NCI-H187 (cell line): ENCODE data around the gene PHKB.

Experiments
- DNase-seq, 2 experiments: peaks; one replicate each; lab custom pipeline; 2025; lab: John Stamatoyannopoulos, UW

Gene PHKB

DNA sequence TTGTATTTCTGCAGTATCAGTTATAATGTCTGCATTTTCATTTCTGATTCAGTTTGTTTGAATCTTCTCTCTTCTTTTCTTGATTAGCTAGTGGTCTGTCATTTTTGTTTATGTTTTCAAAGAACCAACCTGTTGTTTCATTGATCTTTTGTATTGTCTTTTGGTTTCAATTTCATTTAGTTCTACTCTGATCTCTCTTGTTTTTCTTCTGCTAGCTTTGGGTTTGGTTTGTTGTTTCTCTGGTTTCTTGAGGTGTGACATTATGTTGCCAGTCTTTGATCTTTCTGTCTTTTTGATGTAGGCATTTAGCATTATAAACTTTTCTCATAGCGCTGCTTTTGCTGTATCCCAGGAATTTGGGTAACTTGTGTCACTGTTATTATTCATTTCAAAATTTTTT is 107.2 kb downstream of the PHKB start:
- DNase-seq: no peak

DNA sequence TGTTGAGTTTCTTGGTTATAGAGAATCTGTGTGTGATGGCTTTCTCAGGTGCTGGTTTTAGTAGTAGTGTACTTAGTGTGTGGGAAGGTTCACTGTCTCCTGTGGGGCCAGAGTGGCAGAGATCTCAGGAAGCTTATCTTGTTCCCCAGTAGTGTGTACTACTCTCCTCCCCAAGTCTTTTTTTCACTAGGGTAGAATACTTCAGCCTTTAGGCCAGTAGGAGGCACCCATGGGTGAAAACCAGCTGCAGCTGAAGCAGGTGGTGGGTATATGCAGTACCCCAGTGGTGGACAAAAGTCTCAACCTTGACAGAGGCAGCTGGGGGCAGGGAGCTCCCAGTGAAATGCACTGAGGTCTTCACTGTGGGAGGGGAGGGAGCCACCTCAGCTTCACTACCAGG is 109.9 kb downstream of the PHKB start:
- no peak for DNase-seq

DNA sequence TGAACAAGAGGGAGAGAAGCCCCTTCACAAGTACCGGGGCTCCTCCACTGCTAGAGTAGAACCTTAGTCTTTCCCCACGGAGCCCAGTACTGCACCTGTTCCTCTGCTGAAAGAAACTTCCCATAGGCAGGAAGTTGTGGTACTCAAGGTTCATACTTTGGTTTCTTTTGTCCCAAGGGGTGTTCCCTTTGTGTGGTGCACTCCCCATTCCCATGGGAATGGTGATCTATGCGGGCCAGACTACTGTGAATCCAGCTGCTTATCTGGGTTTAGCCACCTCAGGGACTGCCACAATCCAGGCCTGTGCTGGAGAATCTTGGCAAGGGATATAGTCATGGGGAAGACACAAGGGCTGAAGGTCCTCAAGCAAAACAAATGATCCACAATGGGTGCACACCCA is 110.6 kb downstream of the PHKB start:
- no peak for DNase-seq

DNA sequence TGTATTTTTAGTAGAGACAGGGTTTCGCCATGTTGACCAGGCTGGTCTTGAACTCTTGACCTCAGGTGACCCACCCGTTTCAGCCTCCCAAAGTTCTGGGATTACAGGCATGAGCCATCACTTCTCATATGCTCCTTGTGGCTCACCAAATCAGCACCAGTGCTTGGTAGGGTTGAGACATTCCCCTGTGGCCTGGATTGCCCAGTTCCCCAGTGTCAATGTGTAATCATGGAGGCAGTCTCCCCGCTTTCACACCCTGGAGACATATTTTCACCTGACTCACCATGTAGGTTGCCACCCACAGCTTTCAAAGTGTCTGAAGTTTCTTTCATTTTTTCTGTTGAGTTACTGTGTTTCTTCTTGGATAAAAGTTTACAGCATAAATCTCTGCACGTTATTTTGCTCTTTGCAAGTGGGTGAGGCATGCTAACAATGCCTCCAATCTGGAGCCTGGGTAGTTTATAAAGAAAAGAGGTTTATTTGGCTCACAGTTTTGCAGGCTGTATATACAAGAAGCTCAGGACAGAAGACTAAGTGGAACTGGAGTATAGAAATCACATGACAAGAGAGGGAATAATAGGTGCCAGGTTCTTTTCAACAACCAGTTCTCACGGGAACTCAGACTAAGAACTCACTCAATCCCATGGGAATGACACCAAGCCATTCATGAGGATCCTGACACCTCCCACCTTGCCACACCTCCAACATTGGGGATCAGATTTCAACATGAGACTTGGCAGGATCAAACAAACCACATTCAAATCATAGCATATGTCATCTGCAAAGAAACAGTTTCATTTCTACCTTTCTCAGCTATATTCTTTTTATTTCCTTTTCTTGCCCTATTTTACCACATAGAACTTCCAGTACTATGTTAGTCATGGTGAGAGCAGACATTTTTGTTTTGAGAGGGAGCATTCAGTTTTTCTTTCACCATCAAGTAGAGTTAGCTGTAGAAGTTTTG is 113.2 kb downstream of the PHKB start:
- no peak for DNase-seq

DNA sequence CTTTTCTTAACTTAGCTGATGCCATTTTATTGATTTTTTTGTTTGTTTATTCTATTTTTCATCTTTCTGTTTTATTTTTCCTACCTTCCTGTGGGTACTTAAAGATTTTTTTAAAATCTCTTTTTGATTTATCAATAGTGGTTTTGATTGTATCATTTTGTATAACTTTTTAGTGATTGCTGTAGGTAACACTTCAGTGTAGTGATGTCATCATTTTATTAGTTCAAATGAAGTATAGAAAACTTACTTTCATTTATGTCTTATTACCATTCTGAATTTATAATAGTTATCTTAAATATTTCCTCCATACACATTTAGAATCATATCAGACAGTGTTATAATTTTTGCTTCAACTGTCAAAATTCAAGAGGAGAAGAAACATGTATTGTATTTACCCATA is 115.9 kb downstream of the PHKB start:
- no peak for DNase-seq

DNA sequence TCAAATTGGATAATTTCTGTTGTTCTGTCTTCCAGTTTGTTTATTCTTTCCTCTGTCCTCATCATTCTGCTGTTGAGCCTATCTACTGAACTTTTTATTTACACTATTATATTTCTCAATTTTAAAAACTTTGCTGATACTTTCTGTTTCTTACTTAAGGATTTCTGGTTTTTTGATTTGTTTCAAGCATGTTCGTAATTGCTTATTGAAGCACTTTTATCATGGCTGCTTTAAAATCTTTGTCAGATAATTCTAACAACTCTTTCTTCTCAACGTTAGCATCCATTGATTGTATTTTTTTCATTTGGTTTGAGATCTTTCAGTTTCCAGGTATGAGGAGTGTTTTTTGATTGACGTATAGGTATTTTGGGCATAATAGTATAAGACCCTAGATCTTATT is 116.9 kb downstream of the PHKB start:
- DNase-seq: no peak

DNA sequence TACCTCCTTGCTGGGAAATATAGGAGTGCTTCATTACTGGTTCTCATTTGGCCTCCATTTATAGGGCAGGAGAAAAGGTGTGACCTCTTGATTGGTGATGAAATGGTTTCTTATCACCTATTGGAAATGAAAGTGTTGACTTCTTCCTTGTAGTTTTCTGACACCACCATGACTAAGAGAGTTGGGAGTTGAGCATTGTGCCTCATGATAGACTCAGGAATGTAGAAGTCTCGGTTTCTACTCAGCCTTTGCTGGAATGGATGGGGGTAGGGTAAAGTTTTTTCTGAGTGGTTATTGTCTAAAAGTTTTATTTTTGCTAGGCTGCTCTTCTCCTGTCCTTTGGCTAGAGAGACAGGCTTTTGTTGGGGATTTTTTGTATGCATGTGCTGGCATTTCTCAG is 117.4 kb downstream of the PHKB start:
- DNase-seq: no peak

DNA sequence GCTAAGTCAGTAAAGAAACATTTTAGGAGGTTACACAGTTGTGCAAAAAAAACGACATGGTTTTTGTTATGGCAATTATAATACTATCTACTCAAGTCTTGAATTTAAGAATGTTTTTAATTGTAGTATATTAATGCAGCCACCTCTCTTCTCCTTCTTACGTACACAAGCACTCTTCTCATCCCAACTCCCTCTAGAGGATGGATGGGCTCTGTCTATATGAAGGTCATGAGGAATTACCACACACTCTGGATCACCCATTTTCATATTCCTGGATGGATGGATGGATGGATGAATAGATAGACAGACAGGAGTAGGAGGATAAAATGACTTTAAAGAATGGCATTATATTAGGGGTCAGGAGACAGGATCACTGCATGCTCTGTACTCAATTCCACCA is 120.0 kb downstream of the PHKB start:
- no peak for DNase-seq

DNA sequence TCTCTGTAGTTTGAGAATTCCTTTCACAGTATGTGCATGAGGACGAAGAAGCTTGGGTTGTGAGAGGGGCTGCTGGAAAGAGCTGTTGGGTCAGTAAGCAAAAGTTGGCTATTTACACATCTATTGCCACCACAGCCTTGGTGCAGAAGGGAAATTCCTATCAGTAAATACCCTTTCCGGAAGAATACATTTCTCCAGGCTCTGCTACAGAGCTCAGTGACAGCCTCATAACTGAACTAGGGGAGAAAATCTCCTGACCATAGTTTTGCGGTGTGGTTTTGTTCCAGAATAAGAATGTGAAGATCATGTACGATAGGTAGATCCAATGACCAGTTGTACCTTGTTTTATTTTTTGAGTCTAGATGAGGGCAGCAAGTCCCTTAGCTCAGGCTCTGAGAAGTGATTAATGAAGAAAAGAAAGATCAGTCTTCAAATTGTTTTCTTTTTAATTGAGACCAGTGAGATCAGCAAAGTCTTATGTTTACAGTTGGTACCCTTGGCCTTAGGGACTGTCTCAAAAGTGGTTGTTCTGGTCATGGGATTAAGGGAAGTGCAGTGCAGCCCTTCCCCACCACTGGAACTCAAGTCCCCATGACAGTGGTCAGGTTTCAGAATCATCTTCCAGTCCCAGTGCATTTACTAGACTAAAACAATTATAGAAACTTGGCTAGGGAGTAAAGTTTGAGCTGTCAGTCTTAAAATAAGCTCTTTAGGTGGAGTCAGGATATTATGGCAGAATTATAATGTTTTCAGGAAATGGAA is 123.5 kb downstream of the PHKB start:
- DNase-seq: no peak

DNA sequence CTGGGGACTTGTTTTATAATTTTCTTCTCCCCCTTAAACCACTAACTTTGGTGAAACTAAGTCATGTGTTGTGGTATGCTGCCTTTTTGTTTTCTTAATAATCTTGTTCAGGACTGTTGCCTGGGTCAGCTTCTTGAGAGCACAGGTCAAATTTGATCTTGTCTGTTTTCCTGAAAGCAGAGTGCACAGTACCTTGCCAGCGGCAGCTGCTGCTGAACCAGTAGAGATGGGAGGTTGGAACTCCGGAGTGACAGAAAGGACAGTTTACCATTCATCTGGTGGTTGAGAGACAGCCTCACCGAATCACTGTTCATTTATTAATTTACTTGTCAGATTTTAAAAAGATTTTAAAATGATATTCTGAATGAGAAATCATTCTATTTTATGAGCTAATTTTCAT is 125.0 kb downstream of the PHKB start:
- no peak for DNase-seq

DNA sequence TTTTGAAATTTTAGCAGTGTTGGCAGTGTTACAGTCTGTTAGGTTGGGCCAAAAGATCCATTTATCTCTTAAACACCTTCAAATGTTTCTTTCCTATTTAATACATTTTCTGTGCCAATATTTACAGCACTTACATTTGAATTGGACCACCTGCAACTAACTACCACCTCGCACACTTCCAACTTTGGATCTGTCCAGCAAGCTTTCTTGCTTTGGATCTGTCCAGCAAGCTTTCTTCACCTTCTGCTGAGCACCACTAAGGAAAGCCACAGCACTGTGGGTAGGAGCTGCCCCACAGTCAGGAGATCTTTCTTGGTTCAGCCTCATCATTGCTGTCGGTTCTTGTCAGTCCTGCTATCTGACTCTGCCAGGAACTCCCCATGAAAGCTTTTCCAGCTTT is 129.3 kb downstream of the PHKB start:
- no peak for DNase-seq

DNA sequence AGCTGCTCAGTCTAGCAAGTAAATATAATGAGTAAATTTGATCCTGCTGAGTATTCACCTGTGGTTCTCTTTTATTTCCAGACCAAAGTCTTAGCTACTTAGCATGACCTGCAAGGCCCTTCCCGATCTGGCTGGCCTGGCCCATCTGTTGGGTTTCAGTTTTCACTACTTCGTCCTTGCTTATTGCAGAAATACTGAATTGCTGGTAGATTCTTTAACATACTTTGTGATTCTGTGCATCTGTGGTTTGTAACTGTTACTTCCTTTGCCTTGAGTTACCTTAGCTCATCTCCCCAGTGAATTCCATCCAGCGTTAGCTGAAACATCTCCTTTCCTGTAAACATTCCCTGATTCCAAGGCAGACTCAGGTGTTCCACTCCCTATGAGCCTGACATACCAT is 131.1 kb downstream of the PHKB start:
- no peak for DNase-seq

DNA sequence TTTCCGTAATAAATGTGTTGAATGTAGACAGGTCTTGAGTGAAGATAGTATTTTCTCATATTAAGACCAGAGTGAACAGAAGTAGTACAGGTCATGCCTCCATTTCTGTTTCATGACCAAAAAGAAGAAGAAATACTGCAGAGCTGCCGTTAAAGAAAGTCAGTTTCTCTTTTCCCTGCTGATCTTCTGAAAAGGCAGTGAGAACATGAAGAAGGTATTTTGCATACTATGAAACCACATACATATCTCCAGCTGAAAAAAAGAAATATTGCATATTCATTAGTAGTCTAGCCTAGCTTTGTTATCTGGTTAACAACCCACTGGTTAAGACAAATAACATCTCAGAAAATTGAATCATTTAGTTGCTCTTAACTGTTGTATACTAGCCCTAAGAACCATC is 138.4 kb downstream of the PHKB start:
- no peak for DNase-seq

DNA sequence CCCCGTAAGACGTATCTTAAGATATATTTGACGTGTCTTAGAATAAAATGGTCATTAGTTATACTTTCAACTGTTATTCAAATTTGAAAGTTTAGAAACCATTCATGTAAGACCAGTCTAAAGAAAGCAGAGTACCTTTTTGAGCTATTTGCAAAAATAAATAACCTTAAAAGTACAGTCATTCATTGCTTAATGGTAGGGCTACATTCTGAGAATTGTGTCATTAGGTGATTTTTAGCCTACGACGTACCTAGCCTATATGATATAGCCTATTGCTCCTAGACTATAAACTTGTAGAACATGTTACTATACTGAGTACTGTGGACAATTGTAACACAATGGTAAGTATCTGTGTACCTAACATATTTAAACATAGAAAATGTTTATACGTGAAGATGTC is 139.2 kb downstream of the PHKB start:
- DNase-seq: no peak

DNA sequence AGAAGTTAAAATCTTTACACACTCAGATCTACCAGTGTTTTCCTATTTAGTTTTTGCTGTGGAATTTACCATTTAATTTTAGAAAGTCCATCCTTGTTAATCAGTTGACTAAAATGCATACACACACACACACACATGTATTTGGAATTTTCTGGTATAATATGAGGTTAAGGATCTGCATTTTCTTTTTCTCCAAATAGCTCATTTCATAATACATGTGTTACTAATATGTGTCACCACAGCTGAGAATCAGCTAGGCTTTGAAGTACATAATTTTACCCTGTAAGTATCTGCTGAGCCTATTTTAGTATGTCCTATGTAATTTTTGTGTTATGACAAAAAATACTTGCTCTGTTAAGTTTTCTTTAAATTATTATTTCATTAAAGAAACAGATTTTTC is 143.2 kb downstream of the PHKB start:
- no peak for DNase-seq

DNA sequence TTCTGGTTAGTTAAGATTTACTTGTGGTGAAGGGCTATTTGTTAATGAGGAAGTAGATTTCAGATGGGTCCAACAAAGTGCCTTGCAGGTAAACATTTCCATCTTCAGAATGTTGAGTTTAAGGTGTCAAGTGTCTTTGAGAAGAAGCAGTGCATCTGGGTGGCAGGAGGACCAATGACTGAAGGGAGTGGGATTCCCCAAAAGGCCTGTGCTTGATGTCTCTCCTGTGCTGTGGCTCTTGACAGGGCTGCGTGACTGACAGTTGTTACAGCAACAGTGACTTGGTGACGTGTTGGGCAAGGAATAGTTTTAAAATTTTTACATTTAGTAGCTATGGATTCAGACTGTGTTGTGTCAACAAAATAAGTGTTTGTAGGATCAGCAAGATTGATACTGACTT is 149.9 kb downstream of the PHKB start:
- no peak for DNase-seq

DNA sequence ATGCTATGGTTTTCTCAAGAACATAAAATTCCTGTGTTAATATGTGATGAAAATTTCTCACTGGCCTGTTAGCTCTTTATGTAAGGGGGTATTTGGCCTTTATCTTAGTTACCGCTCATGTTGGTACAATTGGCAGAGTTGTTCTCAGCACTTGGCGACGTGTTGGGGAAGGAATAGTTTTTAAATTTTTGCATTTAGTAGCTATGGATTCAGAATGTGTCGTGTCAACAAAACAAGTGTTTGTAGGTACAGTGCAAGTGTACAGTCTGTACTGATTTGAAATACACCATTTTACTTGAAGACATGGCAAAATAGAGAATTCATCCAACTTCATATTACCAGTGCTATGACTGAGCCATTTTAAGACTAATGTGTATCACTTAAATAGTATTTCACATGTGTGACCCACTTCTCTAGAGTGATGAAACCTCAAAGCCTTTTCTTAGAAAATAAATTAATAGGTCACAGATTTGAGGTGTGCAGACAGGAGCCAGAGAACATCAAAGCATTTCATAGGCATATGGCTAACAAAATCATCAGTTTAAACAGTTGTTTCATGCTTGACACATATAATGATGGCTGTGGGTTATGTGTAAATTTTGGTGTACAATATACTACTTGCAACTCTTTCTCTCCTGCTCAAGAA is 150.8 kb downstream of the PHKB start:
- no peak for DNase-seq

DNA sequence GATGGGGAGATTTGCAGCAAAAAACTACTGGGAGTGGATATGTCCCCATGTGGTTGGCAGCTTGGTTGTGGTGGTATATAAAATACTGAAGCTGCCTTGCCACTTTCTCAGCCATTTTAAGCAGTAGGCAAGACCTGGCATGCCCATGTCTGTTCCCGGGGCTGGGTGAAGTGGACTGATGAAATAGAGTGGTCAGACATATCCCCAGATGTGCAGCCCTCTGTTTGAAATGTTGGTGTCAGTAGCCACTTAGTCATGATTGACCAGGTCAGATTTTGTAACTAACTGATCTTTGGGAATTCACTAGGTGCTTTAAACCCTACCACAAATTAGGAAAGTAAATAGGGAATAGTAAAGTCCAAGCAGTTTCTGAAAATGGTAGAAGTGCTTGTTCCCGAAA is 151.6 kb downstream of the PHKB start:
- DNase-seq: no peak

DNA sequence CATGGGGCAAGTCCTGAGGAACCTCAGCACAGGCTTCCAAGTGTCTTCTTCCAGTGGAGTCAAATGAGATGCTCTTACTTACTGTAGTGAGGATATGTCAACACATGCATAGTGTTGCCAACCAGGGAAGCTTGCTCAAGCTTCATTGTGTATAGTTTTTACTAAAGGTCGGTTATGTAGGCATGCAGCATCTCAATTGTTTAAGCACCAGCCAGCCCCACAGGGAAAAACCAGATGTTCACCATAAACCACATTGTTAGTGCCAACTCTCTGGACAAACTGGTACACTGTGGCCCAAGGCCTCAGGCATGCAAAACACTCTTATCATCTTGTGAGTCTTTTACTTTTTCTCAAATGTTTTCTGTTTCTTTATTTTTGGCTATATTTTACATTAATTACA is 152.1 kb downstream of the PHKB start:
- no peak for DNase-seq

DNA sequence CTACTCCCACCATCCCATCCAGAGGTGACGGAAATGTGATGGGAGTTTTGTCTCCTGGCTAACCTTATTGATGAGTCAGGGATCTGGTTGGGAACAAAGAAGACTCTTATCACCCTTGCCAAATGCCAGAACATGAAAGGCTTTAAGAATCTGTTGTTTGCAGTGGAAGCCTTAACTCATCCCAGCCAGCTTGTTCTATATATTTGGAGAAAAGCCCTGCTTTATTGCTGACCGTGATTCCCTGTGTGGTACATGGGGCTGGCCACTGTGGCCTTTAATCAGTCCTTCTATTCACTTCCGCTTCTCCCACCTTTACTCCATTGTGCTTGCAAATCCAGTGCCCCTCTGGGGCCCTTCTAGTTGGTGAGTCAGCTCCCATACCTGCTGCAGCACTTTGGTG is 156.6 kb downstream of the PHKB start:
- DNase-seq: no peak

DNA sequence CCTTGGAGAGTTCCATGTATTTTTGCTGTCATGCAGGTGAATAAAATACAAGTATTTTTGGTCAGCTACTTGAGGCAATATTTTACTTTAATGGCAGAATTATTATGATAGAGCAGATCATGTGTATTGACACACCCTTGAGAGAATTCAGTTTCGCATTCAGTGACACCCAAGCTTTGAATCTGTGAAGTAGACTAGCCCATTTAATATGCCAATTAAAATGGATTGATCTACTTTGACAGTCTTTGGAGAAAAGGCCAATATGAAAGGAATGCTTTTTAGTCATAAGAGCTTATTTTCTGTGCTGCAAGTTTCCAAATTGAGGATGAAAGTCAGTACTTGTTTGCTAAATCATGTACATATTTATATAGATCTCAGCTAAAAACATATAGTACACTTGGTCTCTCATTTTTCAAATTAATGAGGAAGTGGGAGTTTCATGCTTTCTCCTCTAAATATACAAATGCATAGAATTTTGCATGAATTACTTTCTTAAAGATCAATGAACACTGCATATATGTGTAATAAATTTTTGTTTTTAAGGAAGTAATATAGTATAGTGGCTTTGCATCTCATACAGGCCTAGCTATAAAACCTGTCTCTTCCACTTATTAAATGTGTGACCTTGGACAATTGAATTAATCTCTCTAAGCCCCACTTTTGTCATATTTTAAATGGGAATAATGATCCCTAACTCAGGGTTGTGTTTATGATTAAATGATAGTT is 161.5 kb downstream of the PHKB start:
- DNase-seq: no peak

DNA sequence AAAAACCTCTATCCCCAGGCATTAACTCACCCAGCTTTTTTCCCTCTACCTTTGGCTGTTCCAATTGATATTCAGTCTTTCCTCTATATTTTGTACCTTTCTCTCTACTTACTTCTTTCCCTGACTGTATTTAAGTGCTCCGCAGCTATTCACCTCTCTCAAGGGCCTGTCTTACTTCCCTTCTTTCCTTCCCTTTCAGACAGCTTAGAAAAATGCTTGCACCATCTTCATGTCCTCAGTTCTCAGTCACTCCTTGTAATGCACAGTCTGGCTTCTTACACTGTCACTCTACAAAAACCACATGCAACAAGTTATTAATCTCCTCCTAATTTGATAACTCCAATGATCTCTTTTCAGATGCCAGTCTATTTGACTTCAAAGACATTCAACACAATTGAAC is 163.4 kb downstream of the PHKB start:
- no peak for DNase-seq
